Cardiac fibroblast (primary cell): ENCODE results near the gene ADAM22.
A peak's percentile ranks its signal among the peaks of the same experiment; 100 is the strongest.

Experiments
- DNase-seq, 2 donors: peaks; one replicate each; pipeline versions ENCODE4 v3.0.0 to v3.0.0-alpha.2; 2010; ENCODE audit warnings: low read depth in 2 of 2
- H3K4me3 ChIP-seq, 2 donors: replicated peaks in 1 of 2; 1 replicate in 1 of 2; 2 replicates in 1 of 2; pipeline ENCODE4 v1.5.1; 2011; ENCODE audit warnings: low read depth in 2 of 2, low read length in 2 of 2, mild to moderate bottlenecking in 2 of 2, moderate library complexity in 1 of 2
- TF ChIP-seq, protein P1 (sequence below): IDR thresholded peaks from one replicate; pipeline ENCODE4 v1.5.1; 2011; ENCODE audit warnings: low read depth, mild to moderate bottlenecking, low read length, inconsistent platforms

ADAM22 gene

DNA sequence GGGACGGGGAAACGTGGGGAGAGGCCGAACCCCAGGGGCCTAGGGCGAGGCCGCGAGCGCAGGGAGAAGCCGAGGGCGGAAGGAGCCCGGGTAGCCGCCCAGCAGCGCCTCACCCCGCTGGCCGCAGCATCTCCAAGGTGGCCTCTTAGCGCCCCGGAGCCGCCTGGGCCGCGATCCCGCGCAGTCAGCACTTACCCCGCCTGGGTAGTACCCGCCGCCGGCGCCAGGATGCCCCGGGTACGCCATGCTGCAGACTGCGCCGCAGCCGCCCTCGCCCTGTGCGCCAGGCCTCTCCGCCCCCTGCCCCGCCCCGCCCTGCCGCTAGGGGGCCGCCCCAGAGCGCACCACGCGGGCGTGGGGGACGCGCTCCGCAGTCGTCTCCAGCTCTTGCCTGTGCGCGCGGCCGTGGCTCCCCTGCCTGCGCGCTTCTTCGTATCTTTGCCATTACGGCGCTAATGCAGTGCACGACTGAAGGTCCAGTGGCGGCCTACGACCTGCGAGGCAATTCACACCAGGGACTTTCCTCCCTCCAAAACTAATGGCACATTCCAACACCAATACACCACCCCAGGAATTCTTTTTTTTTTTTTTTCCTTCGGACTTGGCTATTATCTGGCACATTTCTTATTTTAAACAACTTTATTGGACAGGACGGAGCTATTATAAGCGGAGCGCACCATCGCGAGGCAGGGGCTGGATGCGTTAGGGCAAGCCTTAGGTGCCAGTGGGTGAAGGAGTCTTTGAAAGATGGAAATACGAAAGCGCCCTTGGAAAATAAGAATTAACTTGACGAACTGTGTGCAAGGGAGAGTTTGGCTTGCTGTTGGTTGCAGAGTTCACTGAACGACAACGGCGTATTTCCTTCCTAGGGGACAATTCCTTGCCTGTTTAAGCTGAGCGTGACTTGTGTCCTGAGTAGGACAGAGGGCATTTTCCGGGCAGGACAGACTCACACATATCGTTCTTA, 286.0 kb downstream of the ADAM22 start, which contains the start of gene SRI:
SRI (minus strand) TSS at position 258 of the 967 bp plus-strand sequence; CDS start at position 246, 12 bp downstream.
- peak within 1 kb of the TSS; percentile 91 to 93 for H3K4me3 ChIP-seq
- TF ChIP-seq, protein P1, sequence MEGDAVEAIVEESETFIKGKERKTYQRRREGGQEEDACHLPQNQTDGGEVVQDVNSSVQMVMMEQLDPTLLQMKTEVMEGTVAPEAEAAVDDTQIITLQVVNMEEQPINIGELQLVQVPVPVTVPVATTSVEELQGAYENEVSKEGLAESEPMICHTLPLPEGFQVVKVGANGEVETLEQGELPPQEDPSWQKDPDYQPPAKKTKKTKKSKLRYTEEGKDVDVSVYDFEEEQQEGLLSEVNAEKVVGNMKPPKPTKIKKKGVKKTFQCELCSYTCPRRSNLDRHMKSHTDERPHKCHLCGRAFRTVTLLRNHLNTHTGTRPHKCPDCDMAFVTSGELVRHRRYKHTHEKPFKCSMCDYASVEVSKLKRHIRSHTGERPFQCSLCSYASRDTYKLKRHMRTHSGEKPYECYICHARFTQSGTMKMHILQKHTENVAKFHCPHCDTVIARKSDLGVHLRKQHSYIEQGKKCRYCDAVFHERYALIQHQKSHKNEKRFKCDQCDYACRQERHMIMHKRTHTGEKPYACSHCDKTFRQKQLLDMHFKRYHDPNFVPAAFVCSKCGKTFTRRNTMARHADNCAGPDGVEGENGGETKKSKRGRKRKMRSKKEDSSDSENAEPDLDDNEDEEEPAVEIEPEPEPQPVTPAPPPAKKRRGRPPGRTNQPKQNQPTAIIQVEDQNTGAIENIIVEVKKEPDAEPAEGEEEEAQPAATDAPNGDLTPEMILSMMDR: peak; percentile 15
- peak; percentile 84 to 92 for DNase-seq

GRCh38 chr7:88223265-88223664, 289.2 kb downstream of the ADAM22 start:
- no peak overlapping the region for H3K4me3 ChIP-seq
- no peak for DNase-seq
- TF ChIP-seq, protein P1: no peak

DNA sequence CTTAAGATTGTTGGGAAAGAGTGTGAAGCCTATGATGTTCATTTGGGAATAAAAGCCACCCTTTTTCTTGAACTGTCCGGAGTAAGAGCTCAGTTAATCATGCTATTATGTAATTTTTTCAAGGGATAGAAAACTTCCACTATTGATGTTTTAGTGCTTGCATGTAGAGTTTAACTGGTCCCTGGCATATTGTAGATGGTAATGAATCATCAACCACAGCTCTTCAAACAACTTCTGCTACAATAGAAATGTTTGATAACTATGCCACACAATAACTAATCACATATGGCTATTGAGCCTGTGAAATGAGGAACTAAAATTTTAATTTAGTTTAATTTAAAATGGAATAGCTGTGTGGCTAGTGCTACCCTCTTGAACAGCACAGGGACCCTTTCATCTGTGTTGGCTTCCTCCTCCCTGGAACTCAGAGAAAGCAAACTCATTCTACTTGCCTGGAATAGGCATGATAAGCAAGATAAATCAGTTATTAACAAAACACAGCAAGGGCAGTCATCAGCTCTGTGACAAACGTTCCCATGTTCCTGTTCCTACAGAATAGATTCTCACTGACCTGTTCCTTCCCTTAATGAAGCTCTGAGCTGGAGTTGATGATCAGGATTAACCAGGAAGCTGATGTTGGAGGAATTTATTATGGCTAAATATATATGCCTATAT, 290.7 kb downstream of the ADAM22 start:
- TF ChIP-seq, protein P1: no peak
- H3K4me3 ChIP-seq: no peak overlapping the region
- DNase-seq: peak; percentile 36 to 67

DNA sequence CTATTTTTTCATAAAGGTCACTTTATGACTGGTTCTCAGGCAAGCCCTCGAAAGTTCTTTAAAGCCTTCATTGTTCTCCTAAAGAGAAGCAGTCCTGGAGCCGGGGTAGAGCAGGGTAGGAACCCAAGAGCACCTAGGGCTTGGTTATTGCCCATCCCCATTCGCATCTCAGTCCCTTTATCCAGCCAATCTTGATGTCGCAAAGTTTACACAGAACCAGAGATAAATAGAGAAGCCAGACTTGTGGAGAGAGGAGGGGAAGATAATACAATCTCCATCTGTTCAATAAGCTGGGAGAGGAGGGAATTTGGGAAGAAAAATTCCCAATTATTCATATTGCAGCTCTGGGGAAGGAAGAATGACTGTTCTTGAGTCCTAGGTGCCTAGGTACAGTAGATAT, 292.1 kb downstream of the ADAM22 start:
- no peak overlapping the region for H3K4me3 ChIP-seq
- no peak for DNase-seq
- TF ChIP-seq, protein P1: no peak

DNA sequence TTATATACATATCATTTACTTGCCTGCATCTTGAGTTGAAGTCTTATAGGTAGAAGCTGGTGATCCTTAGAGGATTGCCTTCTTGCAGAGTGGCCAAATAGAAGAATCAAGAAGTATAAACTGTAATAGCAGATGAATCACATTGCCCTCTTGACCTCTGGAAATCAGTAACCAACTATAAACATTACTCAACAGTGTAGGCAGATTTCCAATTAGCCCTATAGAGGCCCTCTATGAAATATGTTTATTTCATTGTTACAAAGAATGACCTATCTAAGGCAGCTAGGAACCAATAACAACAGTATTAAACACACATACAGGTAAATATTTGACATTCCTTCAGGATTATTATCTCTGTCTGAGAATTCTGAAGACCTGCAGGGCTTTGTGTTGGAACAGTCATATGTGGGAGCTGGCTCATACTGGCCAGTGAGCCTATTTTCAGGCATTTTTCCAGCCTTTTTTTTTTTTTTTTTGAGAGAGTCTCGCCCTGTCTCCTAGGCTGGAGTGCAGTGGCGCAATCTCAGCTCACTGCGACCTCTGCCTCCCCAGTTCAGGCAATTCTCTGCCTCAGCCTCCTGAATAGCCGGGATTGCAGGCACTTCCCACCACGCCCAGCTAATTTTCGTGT, 292.9 kb downstream of the ADAM22 start:
- TF ChIP-seq, protein P1: no peak
- peak; percentile 78 to 84 for DNase-seq
- no peak overlapping the region for H3K4me3 ChIP-seq

GRCh38 chr7:88229302-88229995, 295.4 kb downstream of the ADAM22 start:
- DNase-seq: no peak
- no peak overlapping the region for H3K4me3 ChIP-seq
- TF ChIP-seq, protein P1: no peak
